GM18508 (cell line): ENCODE results near the gene TARS3.
"Not testable (repeated sequence)": the region's sequence is repeated elsewhere in the genome, so short reads cannot be mapped to it uniquely, and the experiment has no call there.

Source experiments
- ATAC-seq: cut with Tn5 transposase; IDR thresholded peaks from one replicate; pipeline ENCODE4 v1.9.1; 2021; ENCODE audit warnings: moderate number of reproducible peaks; ENCODE audit not compliant: insufficient read depth, unreplicated experiment

TARS3 gene

GRCh38 chr15:101657968-101658784 lies 66.1 kb downstream of the TARS3 start:
- ATAC-seq = no peak

GRCh38 chr15:101657171-101657570 lies 67.1 kb downstream of the TARS3 start:
- no peak for ATAC-seq

- ATAC-seq = not testable (repeated sequence)
Measured at GRCh38 chr15:101654624-101655337, 69.5 kb downstream of the TARS3 start.

DNA sequence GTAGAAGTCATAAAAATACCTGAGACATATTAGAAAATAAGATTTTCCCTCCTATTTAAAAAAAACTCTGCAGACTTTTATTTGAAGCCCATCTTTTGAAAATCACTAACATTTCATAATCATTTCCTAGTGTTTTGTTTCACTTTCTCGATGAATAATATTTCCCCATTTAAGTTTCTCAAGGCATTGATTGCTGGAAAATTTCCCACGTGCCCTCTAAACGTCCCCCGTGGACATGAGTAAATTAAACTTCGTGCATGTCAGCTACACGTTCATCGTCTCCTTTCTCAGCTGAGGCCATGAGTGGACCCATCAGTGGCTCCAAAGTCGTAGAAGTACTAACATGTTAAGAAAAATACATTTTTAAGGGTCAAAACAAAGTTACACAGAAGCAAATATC lies 70.1 kb downstream of the TARS3 start:
- ATAC-seq = no peak

- ATAC-seq = no peak
Measured at GRCh38 chr15:101652786-101653430, 71.4 kb downstream of the TARS3 start.

DNA sequence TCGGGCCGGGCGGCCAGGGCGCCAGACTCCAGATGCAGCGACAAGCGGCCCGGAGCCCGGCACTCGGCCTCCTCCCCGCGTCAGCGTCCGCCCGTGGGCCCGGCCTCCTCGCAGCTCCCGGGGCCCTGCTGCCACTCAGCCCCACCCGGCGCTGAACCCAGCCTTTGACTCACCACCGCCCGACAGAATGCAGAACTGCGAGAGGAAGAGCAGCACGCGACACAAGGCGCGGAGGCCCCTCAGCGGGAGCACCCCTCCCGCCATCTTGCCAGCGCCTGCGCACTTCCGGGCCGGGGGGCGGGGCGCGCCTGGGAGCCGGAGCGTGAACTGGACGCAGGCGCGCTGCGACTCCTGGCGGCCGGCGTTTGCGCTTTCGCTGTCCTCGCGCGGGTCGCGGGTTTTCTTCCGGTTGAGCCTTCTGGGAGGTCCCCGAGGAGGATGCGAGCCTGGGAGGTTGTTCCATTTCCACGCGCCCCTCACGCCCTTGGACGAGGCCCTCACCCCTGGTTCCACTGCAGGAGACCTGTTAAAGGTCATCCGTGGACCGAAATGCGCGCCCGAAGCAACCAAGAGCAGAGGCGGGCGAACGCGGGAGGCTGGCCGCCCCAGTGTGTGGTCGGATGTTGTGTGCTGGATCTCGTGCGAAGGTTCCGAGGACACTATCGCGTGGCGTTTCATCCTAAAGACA lies 72.0 kb downstream of the TARS3 start, which contains the start of gene TM2D3:
Gene TM2D3, minus strand, starts transcription at position 284 of the 688 bp plus-strand sequence. Its CDS starts 20 bp downstream, at position 264.
- ATAC-seq = peak; percentile 69

DNA sequence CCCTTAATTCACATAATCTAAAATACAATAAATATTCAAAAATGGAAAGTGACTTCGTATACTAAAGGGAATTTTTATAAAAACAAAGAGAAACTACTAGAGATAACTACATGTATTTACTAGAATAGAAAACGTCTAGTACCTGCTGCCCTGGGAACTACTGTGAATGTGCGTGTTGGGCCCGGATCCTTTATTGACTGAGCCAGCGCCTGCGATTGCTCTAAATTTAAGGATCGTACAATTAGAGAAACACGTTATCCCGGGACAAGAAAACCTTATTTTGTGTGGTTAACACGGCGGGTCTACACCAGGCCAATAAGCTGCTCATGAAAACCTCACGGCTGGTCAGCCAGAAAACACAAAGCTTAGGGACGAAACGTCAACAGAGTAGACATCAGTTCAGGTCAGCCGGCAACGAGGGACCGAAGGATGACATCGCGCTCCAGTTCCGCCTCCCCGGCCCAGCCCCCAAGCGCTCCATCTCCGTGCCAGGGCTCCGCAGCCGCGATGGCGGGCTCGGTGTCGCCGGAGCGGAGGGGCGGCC lies 72.6 kb downstream of the TARS3 start:
- ATAC-seq = peak; percentile 26

GRCh38 chr15:101650145-101650544 lies 74.1 kb downstream of the TARS3 start:
- ATAC-seq = no peak

GRCh38 chr15:101648356-101648755 lies 75.9 kb downstream of the TARS3 start:
- ATAC-seq = no peak

DNA sequence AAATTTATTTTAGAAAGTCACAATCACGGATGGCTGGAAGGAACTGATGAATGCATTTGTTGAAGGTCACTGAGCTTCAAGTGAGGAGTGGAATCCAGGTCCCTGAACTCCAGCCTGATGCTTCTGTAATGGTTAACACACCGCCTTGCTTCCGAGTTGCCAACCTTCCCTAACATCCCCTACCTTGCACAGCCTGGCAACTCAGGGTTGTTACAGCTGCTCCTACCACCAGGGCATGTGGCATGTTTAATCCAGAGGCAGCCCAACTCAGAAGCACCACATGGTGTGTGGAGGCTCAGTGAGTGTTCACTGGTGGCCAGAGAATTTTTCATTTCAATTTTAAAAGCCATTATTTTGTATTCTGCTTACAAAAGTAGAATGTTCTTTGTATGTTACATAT lies 77.0 kb downstream of the TARS3 start:
- no peak for ATAC-seq

DNA sequence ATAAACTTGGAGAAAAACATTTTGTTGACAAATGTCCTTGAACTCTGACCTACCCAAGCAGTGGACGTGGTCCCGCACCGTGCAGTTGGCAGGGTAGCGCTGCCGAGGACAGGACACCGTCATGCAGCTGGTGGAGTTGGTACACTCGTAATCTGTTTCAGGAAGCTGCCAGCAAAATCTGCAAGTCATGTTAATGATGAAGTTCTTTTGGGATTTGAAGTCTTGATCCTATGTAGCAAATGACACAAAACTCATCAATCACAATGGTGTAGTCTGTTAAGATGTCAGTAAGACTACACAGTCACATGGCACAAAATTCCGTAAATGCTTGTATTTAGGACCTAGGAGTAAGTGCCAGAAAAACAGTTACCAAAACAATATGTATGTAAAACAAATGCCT lies 77.6 kb downstream of the TARS3 start:
- no peak for ATAC-seq

- no peak for ATAC-seq
Measured at GRCh38 chr15:101642361-101642760, 81.9 kb downstream of the TARS3 start.

GRCh38 chr15:101641894-101642293 lies 82.4 kb downstream of the TARS3 start:
- no peak for ATAC-seq

DNA sequence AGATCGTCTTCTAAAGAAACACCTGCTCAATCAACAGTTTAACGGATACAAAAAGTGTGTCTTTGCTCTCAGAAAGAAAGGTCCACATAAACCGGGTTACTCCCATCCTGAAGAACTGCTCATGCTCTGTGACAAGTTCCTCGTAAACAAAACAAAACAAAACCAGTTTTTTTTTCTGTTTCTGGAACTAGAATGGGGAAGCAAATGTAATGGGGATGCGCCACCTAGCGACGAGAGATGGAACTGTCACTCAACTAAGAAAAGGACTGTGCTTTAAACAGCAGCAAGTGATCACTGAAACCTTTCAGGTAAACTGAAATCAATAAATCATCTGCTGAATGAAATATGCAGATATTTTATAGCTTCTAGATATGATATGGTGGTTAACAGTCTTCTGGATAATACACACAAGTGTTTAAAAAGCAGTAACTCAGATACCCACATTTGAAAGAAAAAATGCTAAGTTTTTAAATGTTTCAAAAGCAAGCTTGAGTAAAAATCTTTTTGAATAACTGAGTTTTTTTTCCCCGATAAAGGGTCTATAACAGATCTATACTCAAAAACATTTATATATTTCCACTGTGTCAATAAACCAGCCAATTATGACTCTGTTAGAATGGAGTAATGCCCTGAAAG lies 83.0 kb downstream of the TARS3 start:
- no peak for ATAC-seq

GRCh38 chr15:101639667-101640066 lies 84.6 kb downstream of the TARS3 start:
- no peak for ATAC-seq

- no peak for ATAC-seq
Measured at GRCh38 chr15:101637919-101638318, 86.4 kb downstream of the TARS3 start.

DNA sequence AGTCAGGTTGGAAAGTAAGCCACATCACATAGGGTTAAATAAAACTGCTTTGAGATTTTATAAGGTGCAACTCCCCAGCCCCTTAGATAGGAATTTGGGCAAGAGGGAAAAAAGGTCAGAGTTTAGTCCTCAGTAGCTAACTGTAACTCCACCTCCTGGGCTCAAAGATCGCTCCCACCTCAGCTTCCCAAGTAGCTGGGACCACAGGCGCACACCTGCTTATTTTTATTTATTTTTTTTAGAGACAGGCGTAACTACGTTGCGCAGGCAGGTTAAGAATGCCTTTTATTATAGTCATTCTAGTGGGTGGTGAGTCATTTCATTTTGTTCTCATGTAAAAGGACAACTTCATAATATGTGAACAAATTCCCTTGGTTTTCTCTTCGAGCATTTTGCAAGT lies 86.8 kb downstream of the TARS3 start:
- no peak for ATAC-seq

- ATAC-seq = no peak
Measured at GRCh38 chr15:101637038-101637437, 87.2 kb downstream of the TARS3 start.

DNA sequence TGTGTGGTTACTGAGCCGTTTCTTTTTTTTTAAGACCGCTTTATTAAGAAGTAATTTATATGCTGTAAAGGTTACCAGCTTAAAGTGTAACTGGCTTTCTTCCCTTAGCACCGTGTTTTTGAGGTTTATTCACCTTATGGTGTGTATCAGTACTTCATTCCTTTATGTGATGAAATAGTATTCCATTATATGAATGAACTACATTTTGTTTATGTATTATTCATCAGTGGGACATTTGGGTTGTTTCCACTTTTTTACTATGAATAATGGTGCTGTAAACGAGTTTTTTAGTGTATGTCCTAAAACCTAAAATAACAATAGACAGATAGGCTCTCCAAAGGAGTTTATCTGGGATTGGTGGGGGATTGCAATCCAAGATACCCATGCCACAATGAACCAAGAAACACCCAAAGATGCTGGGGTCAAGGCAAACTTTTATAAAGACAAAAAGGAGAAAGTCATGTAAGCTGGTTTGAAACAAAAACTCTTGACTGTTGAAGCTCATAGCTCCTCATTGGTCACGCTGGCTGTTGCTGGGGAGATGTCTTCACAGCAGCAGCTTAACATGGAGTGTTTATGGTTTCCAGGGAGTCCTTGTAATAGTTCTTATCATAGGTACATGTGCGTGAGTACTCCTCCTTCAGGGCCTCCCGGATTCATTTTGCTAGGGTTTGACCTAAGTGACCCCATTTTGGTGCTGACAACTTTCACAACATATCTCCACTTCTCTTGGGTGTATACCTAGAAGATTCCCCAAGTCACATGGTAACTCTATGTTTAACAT lies 88.1 kb downstream of the TARS3 start:
- ATAC-seq = no peak
